AG10803 (cell line): ENCODE measurements around the gene RERE.

Source experiments
- DNase-seq: peaks from one replicate; pipeline ENCODE4 v3.0.0; 2010; ENCODE audit warnings: low read depth
- H3K4me3 ChIP-seq: 2 replicates; pipeline ENCODE4 v1.5.1; 2011; ENCODE audit warnings: mild to moderate bottlenecking, low read length, control low read depth
- CTCF ChIP-seq: conservative IDR thresholded peaks from 2 replicates; pipeline ENCODE4 v1.5.1; 2011; ENCODE audit warnings: mild to moderate bottlenecking, low read length, control low read depth, inconsistent platforms

Gene RERE

GRCh38 chr1:8643542-8644536 is 173.6 kb downstream of the RERE start:
- H3K4me3 ChIP-seq: no peak overlapping the region
- TF ChIP-seq CTCF: no peak
- DNase-seq: no peak

GRCh38 chr1:8642114-8642513 is 175.3 kb downstream of the RERE start:
- no peak for DNase-seq
- H3K4me3 ChIP-seq: no peak overlapping the region
- TF ChIP-seq CTCF: no peak

- no peak overlapping the region for H3K4me3 ChIP-seq
- no peak for DNase-seq
- TF ChIP-seq CTCF: no peak
Observed at GRCh38 chr1:8641377-8641997, 176.0 kb downstream of the RERE start.

- DNase-seq: no peak
- no peak overlapping the region for H3K4me3 ChIP-seq
- TF ChIP-seq CTCF: no peak
Observed at GRCh38 chr1:8640950-8641349, 176.5 kb downstream of the RERE start.

- no peak overlapping the region for H3K4me3 ChIP-seq
- DNase-seq: no peak
- no peak for TF ChIP-seq CTCF
Observed at GRCh38 chr1:8639148-8639547, 178.3 kb downstream of the RERE start.

- no peak overlapping the region for H3K4me3 ChIP-seq
- TF ChIP-seq CTCF: no peak
- DNase-seq: no peak
Observed at GRCh38 chr1:8633741-8634501, 183.5 kb downstream of the RERE start.
